Spleen (tissue), 7 donors: ENCODE measurements around the gene APOL6.

ENCODE experiments used
- POLR2A ChIP-seq, 3 donors: fragments of 450-650 bp; IDR thresholded peaks; one replicate each; pipeline ENCODE4 v1.5.1; 2017; ENCODE audit warnings: antibody characterized with exemption in 3 of 3, mild to moderate bottlenecking in 1 of 3
- POLR2AphosphoS5 ChIP-seq, 3 donors: sonication (generic); formaldehyde crosslinking; IDR thresholded peaks; one replicate each; pipeline ENCODE4 v1.5.1; 2017; ENCODE audit warnings: antibody characterized with exemption in 3 of 3
- TF ChIP-seq, protein P1 (sequence below), 11 experiments: fragments of 200-600 bp in 7 of 11; fragments of 450-650 bp in 4 of 11; sonication (generic) in 4 of 11; IDR thresholded peaks in 8 of 11; conservative IDR thresholded peaks in 3 of 11; 1 replicate in 7 of 11; 2 replicates in 4 of 11; pipeline versions ENCODE4 v1.4.0 to v1.8.0; 2016 to 2021; ENCODE audit warnings: antibody characterized with exemption in 11 of 11, inconsistent platforms in 4 of 11, mild to moderate bottlenecking in 1 of 11
- donor health status: DM: no; HTN: no; CAD: no; lungs with moderate emphysema.
- donor health status: DM: no; HTN: no; CAD: no.
- donor health status: DM: no; HTN: no; CAD: no.

DNA sequence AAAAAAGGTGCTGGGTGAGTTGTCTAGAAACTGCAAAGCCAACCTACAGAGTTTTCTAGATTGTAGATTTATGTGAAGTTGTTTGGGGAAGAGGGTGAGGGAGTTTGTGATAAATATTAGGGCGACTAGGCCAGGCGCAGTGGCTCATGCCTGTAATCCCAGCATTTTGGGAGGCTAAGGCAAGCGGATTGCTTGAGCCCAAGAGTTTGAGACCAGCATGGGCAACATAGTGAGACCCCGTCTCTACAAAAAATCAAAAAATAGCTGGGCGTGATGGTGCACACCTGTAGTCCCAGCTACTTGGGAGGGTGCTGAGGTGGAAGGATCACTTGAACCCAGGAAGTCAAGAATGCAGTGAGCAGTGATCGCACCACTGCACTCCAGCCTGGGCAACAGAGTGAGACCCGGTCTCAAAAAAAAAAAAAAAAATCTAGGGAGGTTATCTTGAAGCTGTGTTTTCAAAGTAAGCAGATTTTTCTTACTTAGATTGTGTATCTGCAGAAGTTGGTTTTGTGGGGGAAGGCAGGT lies 844 bp downstream of the APOL6 start:
- TF ChIP-seq, protein P1, sequence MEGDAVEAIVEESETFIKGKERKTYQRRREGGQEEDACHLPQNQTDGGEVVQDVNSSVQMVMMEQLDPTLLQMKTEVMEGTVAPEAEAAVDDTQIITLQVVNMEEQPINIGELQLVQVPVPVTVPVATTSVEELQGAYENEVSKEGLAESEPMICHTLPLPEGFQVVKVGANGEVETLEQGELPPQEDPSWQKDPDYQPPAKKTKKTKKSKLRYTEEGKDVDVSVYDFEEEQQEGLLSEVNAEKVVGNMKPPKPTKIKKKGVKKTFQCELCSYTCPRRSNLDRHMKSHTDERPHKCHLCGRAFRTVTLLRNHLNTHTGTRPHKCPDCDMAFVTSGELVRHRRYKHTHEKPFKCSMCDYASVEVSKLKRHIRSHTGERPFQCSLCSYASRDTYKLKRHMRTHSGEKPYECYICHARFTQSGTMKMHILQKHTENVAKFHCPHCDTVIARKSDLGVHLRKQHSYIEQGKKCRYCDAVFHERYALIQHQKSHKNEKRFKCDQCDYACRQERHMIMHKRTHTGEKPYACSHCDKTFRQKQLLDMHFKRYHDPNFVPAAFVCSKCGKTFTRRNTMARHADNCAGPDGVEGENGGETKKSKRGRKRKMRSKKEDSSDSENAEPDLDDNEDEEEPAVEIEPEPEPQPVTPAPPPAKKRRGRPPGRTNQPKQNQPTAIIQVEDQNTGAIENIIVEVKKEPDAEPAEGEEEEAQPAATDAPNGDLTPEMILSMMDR (IDR thresholded peaks at IDR 0.05 in 8 of 11, conservative IDR thresholded peaks at IDR 0.05 in 3 of 11) = no peak
- TF ChIP-seq POLR2A (IDR thresholded peaks at IDR 0.05) = no peak
- TF ChIP-seq POLR2AphosphoS5 (IDR thresholded peaks at IDR 0.05) = no peak
